ENCODE data around the gene CCDC200. TPM values are rescaled to one million over a fixed set of nuclear protein-coding genes. Genes with fewer than 3 reads are reported as not detected.

Gene CCDC200
- total and polyA plus RNA-seq, 2 of the 13 experiments (the other 11 are each of a cell fraction or from before 2014, with no cell fraction given): not detected

GRCh38 chr17:43224146-43224705, 4.2 kb downstream of the CCDC200 start:
- intact Hi-C loops (cut with micrococcal nuclease; ENCODE audit: unreplicated experiment): no loop called here
- FAIRE-seq: no peak

More at GRCh38 chr17:43224146-43224705, 4.2 kb downstream of the CCDC200 start:
- H3K4me3 ChIP-seq (replicated peaks in 1 of 3; ENCODE audit: insufficient read depth in 1 of 3, low read depth in 2 of 3, low read length in 3 of 3): no peak overlapping the region
- no peak overlapping the region for H3K9ac ChIP-seq (ENCODE audit: insufficient read depth, low read depth, low read length)
- in situ Hi-C loops (cut with HindIII; ENCODE audit: extremely low pct_ligation_motif_present, low pct_unique_long_range_greater_than_20kb): no loop called here
- no TSS peak for BruUV-seq (replicated peaks)
- 98% methylated on average over 7 of the region's 7 CpGs for WGBS (ENCODE audit: low lambda C conversion rate)
- no peaks in the 10 kb centered on the region for H3K79me2 ChIP-seq (ENCODE audit: insufficient read depth, low read length)
- H3K4me1 ChIP-seq (ENCODE audit: insufficient read depth, low read length): peaks cover 14% of the 10 kb centered on the region
- peak overlapping the region; percentile 12 for H3K27ac ChIP-seq (ENCODE audit: extremely low read length, insufficient read depth, low read length)
- H3K4me2 ChIP-seq (ENCODE audit: low read depth, low read length): no peak overlapping the region
- TF ChIP-seq AGO2 (optimal IDR thresholded peaks at IDR 0.05; ENCODE audit: low read depth, low read length): peak; percentile 45
- TF ChIP-seq ZNF816 (CRISPR knock-in tag; IDR thresholded peaks at IDR 0.05; ENCODE audit: borderline replicate concordance): no peak
- TF ChIP-seq CHD2 (IDR thresholded peaks at IDR 0.05; ENCODE audit: low read depth, low read length): no peak
- TF ChIP-seq MXD1 (CRISPR knock-in tag; IDR thresholded peaks at IDR 0.05): no peak
- TF ChIP-seq ATF6 (CRISPR knock-in tag; conservative IDR thresholded peaks at IDR 0.05): no peak
- no peak for TF ChIP-seq ZNF788 (CRISPR knock-in tag; IDR thresholded peaks at IDR 0.05; ENCODE audit: borderline replicate concordance)
- TF ChIP-seq HNRNPL (IDR thresholded peaks at IDR 0.05; ENCODE audit: low read depth, low read length): no peak
- TF ChIP-seq ZNF280B (CRISPR knock-in tag; IDR thresholded peaks at IDR 0.05; ENCODE audit: borderline replicate concordance): 0 out of 2 replicates have a peak, but pooled peaks have one; percentile 33
- no peak for TF ChIP-seq IKZF4 (CRISPR knock-in tag; IDR thresholded peaks at IDR 0.05; ENCODE audit: borderline replicate concordance, low read depth, not compliant biosample characterization)
- ChIA-PET CTCF (ENCODE audit: low intra/inter-chr PET ratio, low total read pairs) (no interaction called here), POLR2A (interaction anchor here (2.0 to 5.1 kb wide), 3 partner anchors 12 to 91 kb away, joined by 5 to 28 read pairs (median 13); partner anchors contain the start of genes NBR1 and TMEM106A)
- no peak for DNase-seq (ENCODE audit: low spot score)
- H3K27me3 ChIP-seq (ENCODE audit: control insufficient read depth in 1 of 2, insufficient read depth in 2 of 2, low read length in 2 of 2): no peaks in the 10 kb centered on the region
- H3K36me3 ChIP-seq (replicated peaks in 1 of 2; ENCODE audit: control insufficient read depth in 1 of 2, insufficient read depth in 2 of 2, low read length in 2 of 2): peaks cover 16 to 37% of the 10 kb centered on the region in 2 experiments
- no peaks in the 10 kb centered on the region for H4K20me1 ChIP-seq (ENCODE audit: insufficient read depth, low read length)
- no peak overlapping the region for H2AFZ ChIP-seq (ENCODE audit: low read length)
- H3K9me3 ChIP-seq (ENCODE audit: low read length): no peaks in the 10 kb centered on the region
- peak; percentile 12 for ATAC-seq

Measured in HepG2 (cell line).